ENCODE results near the gene TTC12.

Gene TTC12

GRCh38 chr11:113308601-113309000 is 5.8 kb upstream of the TTC12 start:
- no peak for TF ChIP-seq CTCF (IDR thresholded peaks at IDR 0.05; ENCODE audit: insufficient read depth, low read length, poor library complexity, severe bottlenecking)
- H3K4me3 ChIP-seq (replicated peaks; ENCODE audit: low read depth, low read length), result no peak overlapping the region
- no peak for DNase-seq (ENCODE audit: extremely low read depth, insufficient read length)
- no peaks in the 10 kb centered on the region for H3K27me3 ChIP-seq (replicated peaks; ENCODE audit: control insufficient read depth, insufficient read depth, low read length)
- no peaks in the 10 kb centered on the region for H3K36me3 ChIP-seq (ENCODE audit: control insufficient read depth, insufficient read depth, low read length)

GRCh38 chr11:113311536-113311935 is 2.8 kb upstream of the TTC12 start:
- no peak for TF ChIP-seq CTCF (IDR thresholded peaks at IDR 0.05; ENCODE audit: insufficient read depth, low read length, poor library complexity, severe bottlenecking)
- Histone ChIP-seq H3K27me3 (replicated peaks; ENCODE audit: control insufficient read depth, insufficient read depth, low read length) (no peaks in the 10 kb centered on the region), H3K36me3 (ENCODE audit: control insufficient read depth, insufficient read depth, low read length) (no peaks in the 10 kb centered on the region), H3K4me3 (replicated peaks; ENCODE audit: low read depth, low read length) (no peak overlapping the region)
- DNase-seq (ENCODE audit: extremely low read depth, insufficient read length), result no peak

GRCh38 chr11:113313601-113314000 is 782 bp upstream of the TTC12 start:
- no peak for TF ChIP-seq CTCF (IDR thresholded peaks at IDR 0.05; ENCODE audit: insufficient read depth, low read length, poor library complexity, severe bottlenecking)
- Histone ChIP-seq H3K36me3 (ENCODE audit: control insufficient read depth, insufficient read depth, low read length) (no peaks in the 10 kb centered on the region; the same call in 1 of the 2 replicates), H3K4me3 (replicated peaks; ENCODE audit: low read depth, low read length) (peak overlapping the region; percentile 92; the same call in 1 of the 2 replicates), H3K27me3 (replicated peaks; ENCODE audit: control insufficient read depth, insufficient read depth, low read length) (no peaks in the 10 kb centered on the region)
- no peak for DNase-seq (ENCODE audit: extremely low read depth, insufficient read length)

GRCh38 chr11:113314065-113314388 is 356 bp upstream of the TTC12 start:
- H3K27me3 ChIP-seq (replicated peaks; ENCODE audit: control insufficient read depth, insufficient read depth, low read length), result no peaks in the 10 kb centered on the region
- peak overlapping the region; percentile 92 for H3K4me3 ChIP-seq (replicated peaks; ENCODE audit: low read depth, low read length)
- no peak for DNase-seq (ENCODE audit: extremely low read depth, insufficient read length)
- TF ChIP-seq CTCF (IDR thresholded peaks at IDR 0.05; ENCODE audit: insufficient read depth, low read length, poor library complexity, severe bottlenecking), result no peak
- H3K36me3 ChIP-seq (ENCODE audit: control insufficient read depth, insufficient read depth, low read length), result no peaks in the 10 kb centered on the region; the same call in 1 of the 2 replicates

GRCh38 chr11:113315811-113316210 is 1.4 kb downstream of the TTC12 start:
- no peak for TF ChIP-seq CTCF (IDR thresholded peaks at IDR 0.05; ENCODE audit: insufficient read depth, low read length, poor library complexity, severe bottlenecking)
- no peak for DNase-seq (ENCODE audit: extremely low read depth, insufficient read length)
- no peak overlapping the region for H3K4me3 ChIP-seq (replicated peaks; ENCODE audit: low read depth, low read length)
- no peaks in the 10 kb centered on the region for H3K27me3 ChIP-seq (replicated peaks; ENCODE audit: control insufficient read depth, insufficient read depth, low read length)
- H3K36me3 ChIP-seq (ENCODE audit: control insufficient read depth, insufficient read depth, low read length), result no peaks in the 10 kb centered on the region; the same call in 1 of the 2 replicates

- DNase-seq (ENCODE audit: extremely low read depth, insufficient read length), result no peak
- TF ChIP-seq CTCF (IDR thresholded peaks at IDR 0.05; ENCODE audit: insufficient read depth, low read length, poor library complexity, severe bottlenecking), result no peak
- Histone ChIP-seq H3K36me3 (ENCODE audit: control insufficient read depth, insufficient read depth, low read length) (no peaks in the 10 kb centered on the region; the same call in 1 of the 2 replicates), H3K4me3 (replicated peaks; ENCODE audit: low read depth, low read length) (no peak overlapping the region), H3K27me3 (replicated peaks; ENCODE audit: control insufficient read depth, insufficient read depth, low read length) (no peaks in the 10 kb centered on the region)
Observed at GRCh38 chr11:113316256-113316655, 1.9 kb downstream of the TTC12 start.
